ENCODE results near the gene PDGFB. TPM values are rescaled to one million over a fixed set of nuclear protein-coding genes. Genes with fewer than 3 reads are reported as not detected.
A peak's percentile ranks its signal among the peaks of the same experiment; 100 is the strongest.

Gene PDGFB
- total RNA-seq, 5 donors from 2014 or later (not counting 1 experiment from before 2014, with no cell fraction given) = 2.9 to 18.3 (median 4.6) TPM

DNA sequence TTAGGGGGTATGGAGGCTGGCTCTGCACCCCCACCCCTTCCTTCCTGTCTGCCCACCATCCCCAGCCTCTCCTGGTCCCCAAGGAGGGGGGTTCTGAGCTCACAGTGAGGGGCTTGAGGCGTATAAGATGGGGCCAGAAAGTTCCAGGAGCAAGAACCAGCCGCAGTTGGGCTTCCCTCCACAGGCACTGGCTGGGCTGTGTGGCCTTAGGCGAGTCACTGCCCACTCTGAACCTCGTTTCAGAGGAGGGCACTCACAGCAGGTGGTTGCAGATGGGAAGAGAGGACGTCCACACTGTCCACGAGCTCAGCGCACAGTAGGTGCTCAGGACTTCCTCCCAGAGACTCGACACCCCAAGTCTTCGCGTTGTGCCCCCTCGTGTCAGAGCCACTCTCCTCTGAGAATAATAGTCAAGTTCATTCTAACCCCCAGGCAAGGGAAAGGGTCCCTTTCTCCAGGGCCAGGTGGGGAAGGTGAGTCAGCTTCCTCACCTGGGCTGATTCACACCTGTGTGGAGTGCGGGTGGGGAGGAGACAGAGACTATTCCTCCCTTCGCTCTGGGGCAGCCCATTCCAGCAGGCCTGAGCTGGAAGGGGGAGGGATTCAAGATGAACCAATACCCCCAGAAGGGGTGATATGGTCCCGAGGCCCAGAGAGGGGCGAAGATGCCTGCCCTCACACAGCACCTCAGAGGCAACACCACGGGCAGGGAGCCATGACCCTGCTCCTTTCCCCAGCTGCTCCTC is 45.4 kb upstream of the PDGFB start:
- POLR2A ChIA-PET = no interaction called here
- H3K27me3 Mint-ChIP-seq = peaks cover 0 to 4% of the 10 kb centered on the region in 2 donors
- CTCF ChIA-PET = interaction anchor here in 1 of 2 donors (0.5 kb wide), 1 partner anchor 293 kb away, joined by 3 read pairs; no protein-coding TSS in a partner anchor

DNA sequence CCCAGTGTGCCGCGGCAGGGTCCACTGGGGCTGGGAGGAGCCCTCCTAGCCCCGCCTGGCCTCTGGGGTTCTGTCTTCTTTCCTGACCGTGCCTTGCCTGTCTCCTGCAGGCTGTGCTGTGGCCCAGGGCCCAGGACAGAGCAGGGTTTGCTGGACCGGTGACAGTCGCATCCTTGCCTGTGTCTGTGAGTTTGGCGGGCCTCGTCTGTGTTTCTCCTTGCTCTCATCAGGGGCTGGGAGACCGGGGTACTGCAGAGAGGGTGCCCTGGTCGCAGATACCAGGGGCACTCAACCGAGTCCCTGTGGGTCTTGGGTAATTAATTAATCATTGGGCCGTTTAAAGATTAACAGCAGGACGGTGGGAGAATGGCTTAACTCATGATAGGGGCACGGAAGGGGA is 44.8 kb upstream of the PDGFB start:
- H3K4me1 Mint-ChIP-seq = peaks cover 6 to 9% (median 9%) of the 10 kb centered on the region in 3 donors
- no peak for DNase-seq
- H3K4me3 Mint-ChIP-seq = no peak overlapping the region
- no peak for ATAC-seq (replicated peaks in 1 of 4)
- WGBS (ENCODE audit: insufficient coverage) = 86% methylated on average over 11 of the region's 14 CpGs
- no peaks in the 10 kb centered on the region for H3K36me3 Mint-ChIP-seq
- Histone ChIP-seq H3K4me3 (ENCODE audit: control insufficient read depth in 1 of 2, extremely low read depth in 1 of 2, low read length in 1 of 2) (no peak overlapping the region), H3K27me3 (replicated peaks in 1 of 2; ENCODE audit: control insufficient read depth in 2 of 2, extremely low read depth in 1 of 2, insufficient read depth in 2 of 2, low read length in 1 of 2) (peaks cover 0 to 36% of the 10 kb centered on the region in 2 experiments), H3K4me1 (ENCODE audit: control insufficient read depth in 1 of 2, extremely low read depth in 1 of 2, insufficient read depth in 2 of 2, low read length in 2 of 2) (no peaks in the 10 kb centered on the region), H3K36me3 (ENCODE audit: control insufficient read depth in 2 of 2, extremely low read depth in 1 of 2, insufficient read depth in 1 of 2, low read length in 1 of 2) (no peaks in the 10 kb centered on the region), H3K27ac (ENCODE audit: low read length) (no peak overlapping the region), H3K9me3 (no peaks in the 10 kb centered on the region)
- ChIA-PET POLR2A (no interaction called here), CTCF (no interaction called here)
- H3K27ac Mint-ChIP-seq = no peak overlapping the region
- peaks cover 0 to 4% of the 10 kb centered on the region in 2 donors for H3K27me3 Mint-ChIP-seq
- no peaks in the 10 kb centered on the region for H3K9me3 Mint-ChIP-seq

More for the DNA sequence above, 45.4 kb upstream of the PDGFB start:
- no peak overlapping the region for H3K4me3 Mint-ChIP-seq
- no peaks in the 10 kb centered on the region for H3K9me3 Mint-ChIP-seq
- Histone ChIP-seq H3K36me3 (ENCODE audit: control insufficient read depth in 2 of 2, extremely low read depth in 1 of 2, insufficient read depth in 1 of 2, low read length in 1 of 2) (no peaks in the 10 kb centered on the region), H3K27me3 (replicated peaks in 1 of 2; ENCODE audit: control insufficient read depth in 2 of 2, extremely low read depth in 1 of 2, insufficient read depth in 2 of 2, low read length in 1 of 2) (peaks cover 0 to 33% of the 10 kb centered on the region in 2 experiments), H3K4me3 (ENCODE audit: control insufficient read depth in 1 of 2, extremely low read depth in 1 of 2, low read length in 1 of 2) (no peak overlapping the region), H3K9me3 (no peaks in the 10 kb centered on the region), H3K4me1 (ENCODE audit: control insufficient read depth in 1 of 2, extremely low read depth in 1 of 2, insufficient read depth in 2 of 2, low read length in 2 of 2) (no peaks in the 10 kb centered on the region), H3K27ac (ENCODE audit: low read length) (no peak overlapping the region)
- H3K36me3 Mint-ChIP-seq = no peaks in the 10 kb centered on the region
- WGBS (ENCODE audit: insufficient coverage) = 74% methylated on average over 7 of the region's 16 CpGs
- ATAC-seq (replicated peaks in 1 of 4) = no peak
- no peak overlapping the region for H3K27ac Mint-ChIP-seq
- peaks cover 6 to 9% (median 9%) of the 10 kb centered on the region in 3 donors for H3K4me1 Mint-ChIP-seq
- DNase-seq = no peak

DNA sequence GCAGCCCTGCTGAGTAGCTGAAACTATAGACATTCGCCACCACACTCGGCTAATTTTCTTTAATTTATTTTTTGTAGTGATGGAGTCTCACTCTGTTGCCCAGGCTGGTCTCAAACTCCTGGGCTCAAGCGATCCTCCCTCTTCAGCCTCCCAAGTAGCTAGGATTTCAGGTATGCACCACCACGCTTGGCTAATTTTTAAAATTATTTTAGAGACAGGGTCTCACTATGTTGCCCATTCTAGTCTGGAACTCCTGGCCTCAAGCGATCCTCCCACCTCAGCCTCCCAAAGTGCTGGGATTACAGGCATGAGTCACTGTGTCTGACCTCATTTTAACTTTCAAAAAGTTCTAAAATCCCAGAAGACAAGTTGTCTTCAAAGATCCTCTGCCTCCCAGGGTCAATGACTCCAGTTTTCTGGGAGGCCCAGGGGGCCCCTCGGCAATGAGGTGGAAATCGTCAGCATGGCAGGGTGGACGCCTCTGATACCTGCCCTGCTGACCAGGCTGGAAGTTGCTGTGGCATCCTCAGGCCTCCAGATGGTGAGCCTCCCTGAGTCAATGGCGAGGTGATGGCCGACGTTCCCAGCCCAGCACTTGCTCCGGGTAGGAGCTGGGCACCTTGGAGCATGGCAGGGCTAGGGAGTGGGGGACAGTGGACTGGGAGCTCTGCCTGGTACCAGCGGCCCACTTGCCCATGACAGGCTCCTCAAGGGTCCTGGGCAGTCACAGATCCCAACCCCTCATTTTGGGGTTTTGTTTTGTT is 43.5 kb upstream of the PDGFB start:
- H3K36me3 Mint-ChIP-seq = no peaks in the 10 kb centered on the region
- Histone ChIP-seq H3K36me3 (ENCODE audit: control insufficient read depth in 2 of 2, extremely low read depth in 1 of 2, insufficient read depth in 1 of 2, low read length in 1 of 2) (no peaks in the 10 kb centered on the region), H3K4me1 (ENCODE audit: control insufficient read depth in 1 of 2, extremely low read depth in 1 of 2, insufficient read depth in 2 of 2, low read length in 2 of 2) (no peaks in the 10 kb centered on the region), H3K9me3 (no peaks in the 10 kb centered on the region), H3K27ac (ENCODE audit: low read length) (no peak overlapping the region), H3K4me3 (ENCODE audit: control insufficient read depth in 1 of 2, extremely low read depth in 1 of 2, low read length in 1 of 2) (no peak overlapping the region), H3K27me3 (replicated peaks in 1 of 2; ENCODE audit: control insufficient read depth in 2 of 2, extremely low read depth in 1 of 2, insufficient read depth in 2 of 2, low read length in 1 of 2) (peaks cover 0 to 42% of the 10 kb centered on the region in 2 experiments)
- ATAC-seq (replicated peaks in 1 of 4) (no peak), DNase-seq (no peak)
- no peaks in the 10 kb centered on the region for H3K9me3 Mint-ChIP-seq
- no peak overlapping the region for H3K27ac Mint-ChIP-seq
- no peak overlapping the region for H3K4me3 Mint-ChIP-seq
- peaks cover 0 to 4% of the 10 kb centered on the region in 2 donors for H3K27me3 Mint-ChIP-seq
- peaks cover 6 to 9% (median 9%) of the 10 kb centered on the region in 3 donors for H3K4me1 Mint-ChIP-seq
- POLR2A ChIA-PET = no interaction called here
- CTCF ChIA-PET = no interaction called here
- 76% methylated on average over 7 of the region's 13 CpGs for WGBS (ENCODE audit: insufficient coverage)

DNA sequence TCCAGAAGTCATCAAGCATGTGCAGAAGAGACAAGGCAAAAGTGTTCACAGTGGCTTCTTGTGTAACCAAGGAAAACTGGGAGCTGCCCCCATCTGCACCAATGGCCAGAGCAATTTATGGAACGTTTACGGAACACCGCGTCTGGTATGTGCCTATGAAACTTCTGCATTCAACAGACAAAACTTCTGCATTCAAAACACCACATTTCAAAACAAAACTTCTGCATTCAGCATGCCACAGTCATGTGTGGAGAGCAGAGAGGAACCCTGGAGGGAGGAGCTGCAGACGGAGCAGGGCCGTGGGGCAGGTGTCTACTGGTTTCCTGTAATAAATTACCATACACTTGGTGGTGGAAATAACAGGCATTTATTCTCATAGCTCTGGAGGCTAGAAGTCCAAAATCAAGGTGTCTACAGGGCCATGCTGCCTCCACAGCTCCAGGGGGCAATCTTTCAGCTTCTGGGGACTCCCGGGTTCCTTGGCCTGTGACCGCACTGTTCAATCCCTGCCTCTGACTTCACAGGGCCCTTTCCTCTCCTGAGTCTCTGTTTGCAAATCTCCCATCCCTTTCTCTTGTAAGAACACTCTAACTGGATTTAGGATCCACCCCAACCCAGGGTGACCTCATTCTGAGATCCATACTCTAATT is 42.4 kb upstream of the PDGFB start:
- no peak overlapping the region for H3K27ac ChIP-seq (ENCODE audit: low read length)
- H3K4me3 Mint-ChIP-seq = no peak overlapping the region
- no peaks in the 10 kb centered on the region for H3K4me1 ChIP-seq (ENCODE audit: control insufficient read depth in 1 of 2, extremely low read depth in 1 of 2, insufficient read depth in 2 of 2, low read length in 2 of 2)
- DNase-seq (peak in 1 of 35 experiments; percentile 34), ATAC-seq (replicated peaks in 1 of 4) (peak in 1 of 4 experiments; percentile 48)
- no peaks in the 10 kb centered on the region for H3K9me3 ChIP-seq
- 58% methylated on average over 2 of the region's 8 CpGs for WGBS (ENCODE audit: insufficient coverage)
- CTCF ChIA-PET = no interaction called here
- H3K27ac Mint-ChIP-seq = no peak overlapping the region
- H3K4me3 ChIP-seq (ENCODE audit: control insufficient read depth in 1 of 2, extremely low read depth in 1 of 2, low read length in 1 of 2) = no peak overlapping the region
- peaks cover 0 to 6% of the 10 kb centered on the region in 2 donors for H3K27me3 Mint-ChIP-seq
- H3K36me3 ChIP-seq (ENCODE audit: control insufficient read depth in 2 of 2, extremely low read depth in 1 of 2, insufficient read depth in 1 of 2, low read length in 1 of 2) = no peaks in the 10 kb centered on the region
- POLR2A ChIA-PET = no interaction called here
- H3K4me1 Mint-ChIP-seq = peaks cover 6 to 9% (median 9%) of the 10 kb centered on the region in 3 donors
- no peaks in the 10 kb centered on the region for H3K36me3 Mint-ChIP-seq
- no peaks in the 10 kb centered on the region for H3K9me3 Mint-ChIP-seq
- H3K27me3 ChIP-seq (replicated peaks in 1 of 2; ENCODE audit: control insufficient read depth in 2 of 2, extremely low read depth in 1 of 2, insufficient read depth in 2 of 2, low read length in 1 of 2) = peaks cover 0 to 41% of the 10 kb centered on the region in 2 experiments

DNA sequence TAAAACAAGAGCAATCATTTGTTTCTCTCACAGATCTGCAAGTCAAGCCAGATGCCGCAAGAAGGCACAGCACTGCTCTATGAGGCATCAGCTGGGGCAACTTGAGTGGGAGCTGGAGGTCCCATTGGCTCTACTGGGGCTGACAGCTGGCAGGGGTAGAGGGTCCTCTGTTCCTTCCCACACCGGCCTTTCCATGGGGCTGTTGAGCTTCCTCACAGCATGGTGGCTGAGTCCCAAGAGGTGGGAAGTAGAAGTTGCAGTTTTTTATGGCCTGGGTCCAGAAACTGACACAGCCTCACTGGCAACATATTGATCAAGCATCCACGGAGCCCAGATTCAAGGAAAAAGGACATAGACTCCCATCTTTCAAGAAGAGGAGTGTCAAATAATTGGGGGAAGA is 40.2 kb upstream of the PDGFB start:
- CTCF ChIA-PET = no interaction called here

More for the DNA sequence above, 40.2 kb upstream of the PDGFB start:
- Mint-ChIP-seq H3K27ac (no peak overlapping the region), H3K9me3 (no peaks in the 10 kb centered on the region), H3K27me3 (peaks cover 0 to 6% of the 10 kb centered on the region in 2 donors), H3K4me1 (peaks cover 6 to 15% (median 9%) of the 10 kb centered on the region in 3 donors), H3K36me3 (no peaks in the 10 kb centered on the region), H3K4me3 (no peak overlapping the region)
- ATAC-seq (replicated peaks in 1 of 4) (no peak), DNase-seq (no peak)
- POLR2A ChIA-PET = no interaction called here
- Histone ChIP-seq H3K27me3 (replicated peaks in 1 of 2; ENCODE audit: control insufficient read depth in 2 of 2, extremely low read depth in 1 of 2, insufficient read depth in 2 of 2, low read length in 1 of 2) (peaks cover 0 to 32% of the 10 kb centered on the region in 2 experiments), H3K36me3 (ENCODE audit: control insufficient read depth in 2 of 2, extremely low read depth in 1 of 2, insufficient read depth in 1 of 2, low read length in 1 of 2) (no peaks in the 10 kb centered on the region), H3K9me3 (no peaks in the 10 kb centered on the region), H3K27ac (ENCODE audit: low read length) (no peak overlapping the region), H3K4me1 (ENCODE audit: control insufficient read depth in 1 of 2, extremely low read depth in 1 of 2, insufficient read depth in 2 of 2, low read length in 2 of 2) (no peaks in the 10 kb centered on the region), H3K4me3 (ENCODE audit: control insufficient read depth in 1 of 2, extremely low read depth in 1 of 2, low read length in 1 of 2) (peak overlapping the region in 1 of 2 donors; percentile 25)
- WGBS (ENCODE audit: insufficient coverage) = 45% methylated on average over 2 of the region's 3 CpGs

Measured in T-cell (primary cell).